Psoas muscle (tissue), 8 donors: Measurements from ENCODE around the gene GAB2. TPM values are rescaled to one million over a fixed set of nuclear protein-coding genes. Genes with fewer than 3 reads are reported as not detected.

ENCODE experiments used
- ATAC-seq, 4 donors: fragments of 200-7000 bp; cut with Tn5 transposase; one replicate each; pipeline ENCODE4 v1.9.1; 2020; ENCODE audit warnings: moderate library complexity in 3 of 4, mild to moderate bottlenecking in 2 of 4
- DNase-seq, 2 donors: peaks; one replicate each; pipeline ENCODE4 v3.0.0-alpha.2; 2020
- H3K27ac ChIP-seq: fragments of 200-600 bp; one replicate; pipeline ENCODE4 v1.8.0; 2022
- H3K27me3 ChIP-seq, 3 donors: fragments of 200-600 bp in 1 of 3; one replicate each; pipeline versions ENCODE4 v1.6.1 to v1.8.0; 2013 to 2022; ENCODE audit warnings: low read length in 2 of 3, mild to moderate bottlenecking in 2 of 3, moderate library complexity in 1 of 3; ENCODE audit not compliant: insufficient read depth in 3 of 3
- H3K36me3 ChIP-seq, 2 donors: fragments of 200-600 bp in 1 of 2; one replicate each; pipeline versions ENCODE4 v1.6.1 to v1.8.0; 2013 to 2022; ENCODE audit warnings: low read depth in 1 of 2, mild to moderate bottlenecking in 1 of 2, moderate library complexity in 1 of 2; ENCODE audit not compliant: insufficient read depth in 1 of 2
- H3K4me1 ChIP-seq: fragments of 200-600 bp; one replicate; pipeline ENCODE4 v1.8.0; 2022
- H3K4me3 ChIP-seq: fragments of 200-600 bp; one replicate; pipeline ENCODE4 v1.8.0; 2022; ENCODE audit warnings: mild to moderate bottlenecking
- H3K9me3 ChIP-seq: fragments of 200-600 bp; one replicate; pipeline ENCODE4 v1.8.0; 2022
- CTCF ChIP-seq: fragments of 200-600 bp; IDR thresholded peaks from one replicate; pipeline ENCODE4 v1.8.0; 2022; ENCODE audit warnings: antibody characterized with exemption
- WGBS, 3 donors: extraction: QIAGEN DNeasy Blood & Tissue Kit; methylation state at CpG; one replicate each; pipeline versions ENCODE4 v1.1.6 to v1.1.7; 2013; 5-methylcytosine and 5-hydroxymethylcytosine counted together
- intact Hi-C, 2 donors: fragments of 100-400 bp; cut with DNase I; formaldehyde crosslinking; loops; one replicate each; pipeline versions ENCODE4 v1.11.0 to v1.14.2; 2022
- polyA plus RNA-seq, 3 donors: library from polyadenylated mRNA; stranded (reverse); fragments of 200-250 nt; gene quantifications; one replicate each; pipeline ENCODE4 v1.2.3, GENCODE V29; 2013
- total RNA-seq, 4 donors: library from RNA; stranded (reverse); fragmentation: NEBNext Ultra II Directional in 2 of 4; extraction: Animal tissue kit (Norgen Biotek cat#: 25700) in 2 of 4; gene quantifications; one replicate each; pipeline versions ENCODE4 v1.2.1 to v1.2.4, GENCODE V29; 2021 to 2023
- donor health status: healthy with polysubstance abuse.
- donor health status: DM: no; HTN: no; CAD: no; lungs with moderate emphysema.
- donor health status: Bipolar disorder and iron deficiency.
- donor health status: healthy.
- donor health status: DM: yes; HTN: yes; CAD: no.
- donor health status: DM: no; HTN: no; CAD: no.
- donor health status: DM: no; HTN: no; CAD: no.
- donor health status: DM: yes; HTN: yes; CAD: no.

GAB2 gene
- total and polyA plus RNA-seq, 7 donors, result 2.7 to 6.3 (median 4.7) TPM

- no peaks in the 10 kb centered on the region for H3K4me1 ChIP-seq
- ATAC-seq (no peak), DNase-seq (no peak)
- no peaks in the 10 kb centered on the region for H3K27me3 ChIP-seq
- intact Hi-C loops, result no loop called here
- peaks cover 2 to 57% of the 10 kb centered on the region in 2 donors for H3K36me3 ChIP-seq
- no peak overlapping the region for H3K27ac ChIP-seq
- WGBS, 3 donors, result 98 to 100% (median 100%) methylated on average over 1 of the region's 1 CpG
- no peak for TF ChIP-seq CTCF
- no peak overlapping the region for H3K4me3 ChIP-seq
- H3K9me3 ChIP-seq, result no peaks in the 10 kb centered on the region
Observed at GRCh38 chr11:78460471-78460870, 42.9 kb upstream of the GAB2 start.

DNA sequence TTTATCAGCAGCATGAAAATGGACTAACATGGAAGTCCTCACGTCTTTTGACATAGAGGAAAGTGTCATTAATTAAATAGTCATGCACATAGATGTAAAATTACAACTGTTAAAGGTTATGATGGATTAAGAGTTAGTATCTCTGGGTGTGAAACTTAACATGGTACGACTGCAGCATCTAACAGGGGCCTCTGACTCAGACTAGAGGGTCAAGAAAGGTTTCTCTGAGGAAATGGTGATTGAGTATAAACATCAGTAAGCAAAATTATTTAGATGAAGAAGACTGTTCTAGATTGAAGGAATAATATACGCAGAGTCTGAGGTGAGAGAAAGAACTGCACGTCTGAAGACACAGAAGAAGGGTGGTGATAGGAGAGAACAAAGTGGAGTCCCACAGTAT, 42.1 kb upstream of the GAB2 start:
- no peak overlapping the region for H3K4me3 ChIP-seq
- H3K9me3 ChIP-seq, result no peaks in the 10 kb centered on the region
- TF ChIP-seq CTCF, result no peak
- WGBS, 3 donors, result 88 to 98% (median 97%) methylated on average over 4 of the region's 4 CpGs
- DNase-seq, result no peak
- H3K27me3 ChIP-seq, result no peaks in the 10 kb centered on the region
- peaks cover 2 to 54% of the 10 kb centered on the region in 2 donors for H3K36me3 ChIP-seq
- H3K4me1 ChIP-seq, result no peaks in the 10 kb centered on the region
- no peak overlapping the region for H3K27ac ChIP-seq
- no peak for ATAC-seq
- intact Hi-C loops, result no loop called here

DNA sequence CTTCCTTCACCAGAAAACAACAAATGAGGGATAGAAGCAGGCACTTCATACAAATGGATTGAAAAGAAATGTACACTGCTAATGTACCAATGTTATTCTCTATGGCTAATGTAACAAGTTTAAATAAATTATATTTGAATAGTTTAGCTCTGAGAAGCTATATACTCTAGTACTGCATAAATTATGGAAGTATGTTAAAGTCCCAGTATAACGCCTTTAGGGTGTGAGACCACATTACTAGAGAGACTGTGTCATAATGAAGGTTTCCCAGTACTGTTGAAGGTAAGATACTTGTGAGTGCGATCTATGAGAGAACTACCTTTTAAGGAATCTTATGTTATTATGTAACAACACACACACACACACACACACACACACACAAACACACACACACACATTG, 39.8 kb upstream of the GAB2 start:
- Histone ChIP-seq H3K36me3 (peaks cover 2 to 40% of the 10 kb centered on the region in 2 donors), H3K4me1 (no peaks in the 10 kb centered on the region), H3K27ac (no peak overlapping the region), H3K4me3 (no peak overlapping the region), H3K9me3 (no peaks in the 10 kb centered on the region), H3K27me3 (no peaks in the 10 kb centered on the region)
- intact Hi-C loops, result no loop called here
- no peak for DNase-seq
- WGBS, 3 donors, result 76 to 100% (median 96%) methylated on average over 2 of the region's 2 CpGs
- TF ChIP-seq CTCF, result no peak
- no peak for ATAC-seq

GRCh38 chr11:78453140-78453935, 35.7 kb upstream of the GAB2 start:
- Histone ChIP-seq H3K36me3 (peaks cover 2 to 19% of the 10 kb centered on the region in 2 donors), H3K27me3 (no peaks in the 10 kb centered on the region), H3K9me3 (no peaks in the 10 kb centered on the region), H3K27ac (no peak overlapping the region), H3K4me1 (no peaks in the 10 kb centered on the region), H3K4me3 (no peak overlapping the region)
- TF ChIP-seq CTCF, result no peak
- 92 to 98% (median 98%) methylated on average over 2 of the region's 2 CpGs for WGBS, 3 donors
- ATAC-seq, result no peak
- no peak for DNase-seq
- intact Hi-C loops, result no loop called here
